Activated CD4-positive, CD25-positive, alpha-beta regulatory T cell treated with anti-CD3 and anti-CD28 coated beads, Interleukin-2, amount 50 U/mL, for 24 hours (primary cell): ENCODE measurements around the gene LTBP2.

Source experiments
- ATAC-seq, 2 donors: fragments of 150-1000 bp; cut with Tn5 transposase; one replicate each; pipeline ENCODE4 v1.10.0; 2021; ENCODE audit warnings: mild to moderate bottlenecking in 1 of 2, moderate library complexity in 1 of 2

LTBP2 gene

DNA sequence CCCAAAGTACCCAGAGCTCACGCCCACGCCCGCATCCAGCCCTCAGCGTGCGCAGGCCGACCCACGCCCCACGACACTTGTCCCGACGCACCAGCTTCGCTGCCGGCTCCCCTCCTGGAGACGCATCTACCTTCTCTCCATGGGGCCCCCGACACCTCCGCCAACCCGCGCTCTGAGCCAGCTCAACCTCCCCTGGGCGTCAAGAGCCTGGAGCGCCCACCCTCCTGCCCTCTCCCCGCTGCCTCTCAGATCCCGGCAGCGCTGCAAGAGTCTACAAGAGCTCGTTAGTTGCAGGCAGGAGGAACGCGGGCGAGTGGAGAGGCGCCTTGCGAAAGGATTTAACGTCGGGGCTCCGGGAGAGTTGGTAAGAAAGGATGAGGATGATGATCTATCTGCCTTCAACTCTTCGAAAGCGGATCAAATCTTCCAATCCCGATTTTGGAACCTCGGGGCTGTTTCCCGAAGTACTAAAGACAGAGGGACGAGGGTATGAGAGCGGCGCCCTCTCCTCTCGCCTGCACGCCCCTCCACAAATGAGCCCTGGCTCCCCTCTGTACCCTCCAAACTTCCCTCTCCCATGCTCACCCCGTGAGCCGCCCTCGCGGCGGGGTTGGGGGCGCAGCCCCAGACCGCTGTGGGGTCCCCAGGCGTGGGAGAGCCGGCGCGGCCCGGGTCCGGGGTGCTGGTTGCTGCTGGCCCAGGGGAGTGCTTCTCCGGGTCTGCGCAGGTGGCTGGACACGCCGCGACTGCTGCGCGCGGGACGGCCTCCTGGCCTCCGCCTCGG is 979 bp downstream of the LTBP2 start:
- no peak for ATAC-seq

DNA sequence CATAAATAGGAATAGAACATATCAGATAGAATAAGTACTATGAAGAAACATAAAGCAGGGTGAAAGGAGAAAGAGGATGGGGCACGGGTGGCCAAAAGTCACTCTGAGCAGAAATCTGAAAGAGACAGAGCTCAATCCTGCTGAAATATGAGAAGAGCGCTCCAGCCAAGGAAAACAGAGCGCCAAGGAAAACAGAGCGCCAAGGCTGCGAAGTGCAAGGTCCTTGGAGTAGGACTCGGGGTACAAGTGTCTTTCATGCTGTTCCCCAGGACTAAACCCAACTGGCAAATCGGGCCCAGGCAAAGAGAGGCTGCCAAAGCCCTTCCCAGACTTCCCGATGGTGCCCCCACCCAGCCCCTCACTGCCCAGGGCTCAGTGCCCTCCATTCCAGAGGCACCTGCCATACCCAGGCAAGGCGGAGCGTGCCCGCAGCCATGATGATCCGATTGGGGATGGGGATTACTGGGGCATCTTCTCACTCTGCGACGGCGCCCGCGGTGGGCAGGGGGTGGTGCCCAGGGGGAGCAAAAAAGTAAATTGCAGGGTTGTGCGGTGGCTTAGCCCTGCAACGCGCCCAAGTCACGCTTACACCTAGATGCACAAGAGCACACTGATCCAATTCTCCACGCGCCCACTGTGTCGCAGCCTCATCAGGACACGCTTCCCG is 1.7 kb downstream of the LTBP2 start:
- no peak for ATAC-seq

DNA sequence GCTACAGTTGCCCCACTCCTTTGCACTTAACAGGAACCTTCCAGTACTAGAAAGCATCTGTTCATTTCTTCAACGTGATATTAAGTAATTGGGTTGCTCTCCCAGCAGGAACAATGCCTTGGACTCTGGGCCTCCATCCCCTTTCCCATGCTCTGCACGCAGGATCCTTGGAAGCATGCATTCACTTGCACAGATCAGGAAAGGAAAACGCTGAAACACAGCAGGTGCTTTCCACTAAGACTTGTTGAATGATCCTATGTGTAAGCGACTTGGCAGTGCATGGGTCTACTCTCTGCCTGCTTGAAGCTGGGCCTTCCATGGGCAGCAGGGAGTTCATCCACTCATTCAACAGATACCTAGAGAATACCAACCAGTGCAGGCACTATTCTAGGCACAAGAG is 2.3 kb downstream of the LTBP2 start:
- ATAC-seq, result no peak

DNA sequence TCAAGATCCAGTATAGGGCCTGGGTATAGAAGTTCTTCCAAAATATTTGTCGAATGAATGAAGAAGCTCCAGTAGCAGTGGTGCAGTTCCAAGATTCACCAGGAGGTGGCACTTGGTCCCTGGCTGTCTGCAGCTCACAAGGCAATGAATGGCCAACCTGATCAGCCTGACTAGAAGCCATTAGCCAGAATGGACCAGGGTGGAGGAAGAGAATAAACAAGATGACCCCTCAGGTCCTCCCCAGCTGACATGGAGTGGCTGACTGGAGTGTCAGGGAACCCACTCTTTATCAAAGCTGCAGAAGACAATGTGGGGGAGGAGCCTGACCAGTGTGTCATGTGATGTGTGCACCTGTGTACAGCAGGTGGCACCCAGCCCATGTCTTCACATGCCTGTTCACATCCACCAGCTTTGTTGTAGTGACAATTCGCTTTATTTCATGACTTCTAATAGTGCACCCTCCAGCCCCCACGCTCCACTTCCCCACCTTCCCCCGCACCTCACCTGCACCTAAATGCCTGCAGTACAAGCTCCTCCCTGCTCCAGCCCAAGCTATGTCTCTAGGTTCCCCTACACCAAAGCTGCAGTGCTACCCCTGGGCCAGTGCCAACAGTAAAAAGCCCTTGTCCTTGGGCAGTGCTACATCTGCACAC is 3.0 kb downstream of the LTBP2 start:
- ATAC-seq, result peak; percentile 27 to 40

DNA sequence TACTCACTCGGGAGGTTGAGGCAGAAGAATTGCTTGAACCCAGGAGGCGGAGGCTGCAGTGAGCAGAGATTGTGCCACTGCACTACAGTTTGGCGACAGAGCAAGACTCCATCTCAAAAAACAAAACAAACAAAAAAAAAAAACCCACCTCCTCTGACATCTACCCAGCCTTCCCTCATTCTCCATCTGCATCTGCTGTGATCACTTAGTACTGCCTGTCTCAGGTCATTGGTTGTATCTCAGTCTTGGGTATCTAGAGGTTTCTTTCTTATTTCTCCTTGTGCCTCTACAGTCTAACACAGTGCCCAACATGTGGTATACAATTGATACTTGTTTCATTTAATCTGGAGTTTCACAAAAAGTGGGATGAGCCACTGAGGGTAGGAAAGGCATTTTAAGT is 5.3 kb downstream of the LTBP2 start:
- ATAC-seq, result no peak

DNA sequence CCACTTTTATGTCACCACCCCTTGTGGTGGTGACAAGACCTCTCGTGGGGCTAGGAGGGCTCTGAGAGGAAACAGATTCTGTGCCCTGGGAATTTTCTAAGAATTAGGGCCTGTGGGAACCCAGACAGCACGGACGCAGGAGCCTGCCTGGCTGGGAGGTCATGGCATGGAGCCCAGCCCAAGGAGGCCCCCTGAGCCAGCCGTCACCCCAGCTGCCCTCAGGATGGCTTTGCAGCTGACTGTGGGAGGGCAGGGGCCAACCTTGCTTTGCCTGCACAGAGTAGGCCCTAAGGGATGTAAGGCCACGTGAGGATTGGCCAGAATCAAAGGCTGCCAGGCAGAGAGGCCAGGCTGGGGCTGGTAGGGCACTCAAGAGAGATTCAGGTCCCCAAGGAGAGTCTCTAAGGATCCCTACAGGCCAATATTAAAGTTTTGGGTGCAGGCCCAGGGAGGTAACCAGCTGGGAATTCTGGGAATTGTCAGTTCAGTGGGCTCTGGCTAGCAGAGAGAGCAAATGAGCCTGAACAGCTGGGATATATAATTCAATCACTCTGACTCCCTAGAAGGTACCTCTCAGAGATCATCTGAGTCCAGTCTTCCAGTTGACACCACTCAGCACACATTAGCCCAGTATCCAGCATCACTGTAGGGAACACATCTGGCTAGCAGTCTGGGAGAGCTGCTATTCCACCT is 6.4 kb downstream of the LTBP2 start:
- no peak for ATAC-seq

DNA sequence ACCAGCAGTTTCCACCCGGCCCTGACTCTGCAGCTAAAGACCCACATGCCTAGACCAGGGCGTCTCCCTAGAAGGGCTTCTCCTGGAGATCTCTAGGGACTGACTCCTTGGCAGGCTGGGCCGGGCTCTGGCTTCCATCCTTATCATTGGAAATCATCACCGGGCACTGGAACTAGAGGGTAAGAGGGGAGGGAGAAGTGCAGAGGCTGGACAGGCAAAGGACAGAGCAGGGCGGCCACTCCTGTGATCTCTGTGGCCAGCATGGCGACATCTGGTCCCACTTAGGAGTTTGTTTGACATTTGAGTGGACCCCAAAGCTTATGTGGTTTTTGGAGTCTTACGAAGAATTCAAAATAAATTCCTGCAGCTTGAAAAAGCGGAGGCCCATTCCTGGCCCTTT is 7.1 kb downstream of the LTBP2 start:
- no peak for ATAC-seq

DNA sequence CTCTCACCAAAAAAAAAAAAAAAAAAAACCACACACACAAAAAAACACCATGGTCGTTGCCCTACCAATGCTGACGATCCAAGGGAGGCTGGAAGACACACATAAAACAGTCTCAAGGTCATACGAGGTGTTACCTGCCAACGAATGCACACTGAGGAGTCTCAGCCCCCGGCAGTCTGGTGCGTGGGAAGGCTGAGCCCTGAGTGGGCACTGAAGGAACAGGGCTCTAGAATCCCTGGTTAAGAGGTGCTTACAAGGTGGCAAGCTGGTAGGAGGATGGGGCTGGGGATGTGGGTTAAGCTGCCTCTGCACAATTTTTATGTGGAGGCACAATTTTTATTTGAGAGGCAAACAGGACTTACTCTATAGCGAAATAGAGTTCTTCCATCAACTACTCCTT is 7.9 kb downstream of the LTBP2 start:
- no peak for ATAC-seq

DNA sequence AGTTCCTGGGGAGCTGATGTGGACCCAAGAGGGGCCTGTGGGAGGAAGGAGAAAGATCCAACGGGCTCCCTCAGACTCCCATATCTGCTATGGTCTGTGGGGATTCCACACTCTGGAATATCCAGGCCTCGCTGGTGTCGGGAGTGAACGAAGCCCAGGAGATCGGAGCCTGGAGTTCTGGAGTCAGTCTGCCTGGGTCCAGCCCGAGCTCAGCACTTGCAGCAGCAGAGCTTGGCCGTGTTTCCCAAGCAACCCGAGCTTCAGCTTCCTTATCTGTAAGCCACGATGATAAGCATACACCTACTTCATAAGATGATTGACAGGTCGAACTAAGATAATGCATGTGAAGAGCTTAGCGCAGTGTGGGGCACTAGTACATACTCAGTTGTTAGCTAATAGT is 10.1 kb downstream of the LTBP2 start:
- no peak for ATAC-seq

DNA sequence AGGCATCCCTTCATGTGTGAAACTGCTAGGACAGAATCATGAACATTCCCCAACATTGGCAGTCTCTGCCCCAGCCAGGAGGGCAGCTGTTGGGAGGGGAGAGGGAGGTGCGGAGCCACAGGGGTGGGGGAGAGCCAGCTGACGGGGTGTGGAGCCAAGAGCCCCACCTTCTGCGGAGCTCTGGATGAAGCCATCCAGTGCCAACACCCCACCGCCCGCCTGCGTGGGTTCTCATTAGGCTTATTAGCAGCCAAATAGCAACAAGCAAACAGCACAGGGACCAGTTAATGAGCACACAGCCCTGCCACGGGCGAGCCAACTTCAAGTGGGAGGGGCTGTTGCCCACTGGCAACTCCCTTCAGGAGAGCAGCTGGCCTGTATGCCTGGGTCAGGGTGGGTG is 12.1 kb downstream of the LTBP2 start:
- ATAC-seq, result no peak

DNA sequence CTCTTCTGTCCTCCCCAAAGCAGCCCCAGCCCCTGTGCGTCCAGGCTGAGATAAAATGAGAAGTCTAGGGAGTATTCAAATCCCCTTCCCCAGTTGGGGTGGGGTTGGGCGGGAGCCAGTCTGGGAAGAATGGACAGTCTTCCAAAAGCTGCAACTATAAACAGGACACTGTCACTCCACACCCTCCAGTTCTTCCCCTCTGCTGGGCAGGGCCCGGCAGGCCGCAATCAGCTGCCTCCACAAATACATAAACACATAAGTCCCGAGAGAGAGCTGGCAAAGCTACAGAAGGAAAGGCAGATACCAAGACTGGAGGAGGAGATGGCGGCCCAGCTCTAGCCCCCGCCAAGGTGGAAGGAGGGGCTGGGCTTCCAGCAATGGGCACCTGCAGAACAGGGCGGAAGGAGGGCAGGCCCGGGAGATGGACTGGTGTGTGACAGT is 12.7 kb downstream of the LTBP2 start:
- no peak for ATAC-seq

DNA sequence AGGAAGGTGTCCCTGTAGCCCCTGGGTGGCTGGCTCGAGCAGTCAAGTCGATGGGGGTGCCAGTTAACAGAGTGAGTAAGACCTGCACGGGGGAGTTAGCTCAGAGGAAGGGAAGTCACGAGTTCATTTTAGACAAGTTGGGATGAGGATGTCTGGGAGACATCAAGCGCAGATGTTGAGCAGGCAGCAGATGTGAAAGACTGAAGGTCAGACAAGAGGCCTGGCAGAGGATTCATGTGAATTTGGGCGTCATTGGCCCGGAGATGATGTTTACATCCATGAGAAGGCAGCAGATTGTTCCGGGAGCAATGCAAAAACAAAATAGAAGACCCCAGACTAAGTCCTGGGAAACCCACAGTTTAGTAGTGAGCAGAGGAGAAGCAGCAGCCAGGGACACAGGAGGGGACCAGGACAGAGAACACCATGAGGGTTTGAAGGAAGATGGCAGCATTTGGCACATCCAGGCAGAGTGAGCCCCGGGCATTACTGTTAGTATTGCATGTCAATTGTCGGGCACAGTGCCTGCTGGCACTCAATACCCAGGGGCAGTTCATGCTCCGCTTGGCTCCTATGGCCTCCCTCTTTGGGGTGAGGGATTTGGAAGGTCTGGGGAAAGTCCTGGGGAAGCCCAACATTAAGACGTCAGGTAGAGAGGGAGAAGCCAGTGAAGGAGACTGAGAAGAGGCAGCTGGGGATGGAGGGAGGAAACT is 15.1 kb downstream of the LTBP2 start:
- no peak for ATAC-seq

DNA sequence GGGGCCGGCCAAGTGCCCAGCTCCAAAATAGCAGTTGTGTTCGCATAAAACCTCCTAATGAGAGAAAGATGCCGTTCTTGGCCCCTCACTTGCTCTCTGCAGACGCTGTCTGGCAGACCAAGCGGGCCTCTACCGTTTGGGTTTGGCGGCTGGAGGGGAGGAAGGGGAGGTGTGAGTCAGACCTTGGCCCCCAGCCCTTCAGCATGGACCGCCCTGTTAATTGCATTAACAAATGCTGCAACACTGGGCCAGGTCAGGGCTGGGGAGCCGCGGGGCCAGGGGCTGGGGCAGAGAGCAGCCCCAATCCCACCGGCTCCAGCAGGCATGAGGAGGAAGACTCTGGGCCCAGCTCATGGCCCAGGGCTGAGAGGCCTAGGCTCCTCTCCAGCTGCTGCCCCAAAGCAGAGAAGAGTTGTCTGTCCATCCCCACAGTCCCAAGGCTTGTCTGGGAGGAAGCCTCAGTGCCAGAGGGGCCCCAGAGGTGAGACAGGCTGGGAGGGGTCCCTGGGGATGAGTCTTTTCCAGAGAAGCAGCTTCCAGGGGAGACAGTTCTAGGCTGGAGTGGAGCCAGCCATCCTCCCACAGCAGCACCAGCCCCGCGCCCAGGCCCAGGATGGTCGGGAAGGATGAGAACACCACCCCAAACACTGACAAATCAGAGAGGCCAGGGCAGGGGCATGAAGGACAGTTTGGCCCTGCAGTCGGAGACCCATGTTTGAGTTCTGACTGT is 16.9 kb downstream of the LTBP2 start:
- ATAC-seq, result no peak

DNA sequence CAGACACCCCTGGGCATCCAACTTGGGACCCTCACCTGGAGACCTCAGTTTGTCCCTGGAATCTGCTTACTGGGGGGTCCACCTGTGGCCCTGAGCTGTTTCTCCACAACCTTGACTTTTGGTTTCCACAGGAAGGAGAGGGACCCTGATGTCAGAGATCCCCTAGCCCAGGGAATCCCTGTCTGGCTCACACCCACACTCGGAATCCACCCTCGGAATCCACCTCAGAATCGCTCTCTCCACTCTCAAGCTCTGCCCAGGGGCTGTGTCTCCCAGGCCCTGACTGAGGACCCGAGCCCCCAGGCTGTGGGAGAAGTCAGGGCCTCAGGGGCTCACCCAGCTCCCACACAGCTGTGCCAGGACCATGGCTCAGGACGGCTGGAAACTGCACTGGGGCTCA is 17.4 kb downstream of the LTBP2 start:
- peak in 1 of 2 donors; percentile 32 for ATAC-seq

DNA sequence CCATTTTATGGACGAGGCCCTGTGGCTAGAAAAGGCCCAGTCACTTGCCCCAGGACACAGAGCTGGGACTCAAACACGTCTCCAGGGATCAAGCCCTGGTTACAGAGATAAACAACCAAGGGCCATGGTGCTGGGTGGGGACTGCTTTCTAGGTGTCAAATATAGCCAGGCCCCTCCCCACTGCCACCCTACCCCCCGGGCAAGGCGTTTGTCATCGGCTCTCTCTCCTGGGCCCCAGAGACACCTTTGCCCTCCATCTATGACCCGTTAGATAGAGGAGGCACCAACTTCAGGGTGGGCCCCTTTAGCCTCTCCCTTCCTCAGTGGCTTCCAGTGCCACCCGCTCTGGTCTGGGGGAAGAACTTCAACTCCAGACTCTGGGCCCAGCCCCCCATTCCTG is 18.0 kb downstream of the LTBP2 start:
- no peak for ATAC-seq

DNA sequence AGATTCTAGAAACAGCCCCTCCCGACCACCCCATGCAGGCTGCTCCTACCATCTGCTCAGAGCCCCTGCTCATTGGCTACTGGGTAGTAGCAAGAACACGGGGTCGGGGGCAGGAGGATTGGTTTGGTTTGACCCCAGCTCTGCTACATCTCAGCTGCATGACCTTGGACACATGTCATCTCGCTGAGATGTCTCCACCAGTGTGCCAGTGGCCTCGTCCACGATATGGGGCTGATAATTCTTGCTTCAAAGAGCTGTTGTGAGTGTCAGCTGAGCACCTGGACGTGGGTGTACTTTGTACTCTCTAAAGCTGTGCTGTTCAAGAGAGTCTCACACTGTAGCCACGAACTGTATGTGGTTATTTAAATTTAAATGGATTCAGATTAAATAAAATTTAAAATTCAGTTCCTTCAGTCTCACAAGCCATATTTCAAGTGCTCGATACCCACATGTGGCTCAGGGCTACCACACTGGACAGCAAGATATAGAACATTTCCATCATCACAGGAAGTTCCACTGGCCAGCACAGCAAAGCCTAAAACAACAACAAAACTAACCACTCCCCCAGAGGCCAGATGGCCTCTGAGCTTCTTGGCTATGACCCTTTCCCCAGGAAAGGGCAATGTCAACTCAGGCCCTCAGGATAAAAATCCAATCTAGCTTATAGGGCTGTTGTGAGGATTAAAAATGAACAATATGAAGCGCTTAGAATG is 18.6 kb downstream of the LTBP2 start:
- ATAC-seq, result no peak

DNA sequence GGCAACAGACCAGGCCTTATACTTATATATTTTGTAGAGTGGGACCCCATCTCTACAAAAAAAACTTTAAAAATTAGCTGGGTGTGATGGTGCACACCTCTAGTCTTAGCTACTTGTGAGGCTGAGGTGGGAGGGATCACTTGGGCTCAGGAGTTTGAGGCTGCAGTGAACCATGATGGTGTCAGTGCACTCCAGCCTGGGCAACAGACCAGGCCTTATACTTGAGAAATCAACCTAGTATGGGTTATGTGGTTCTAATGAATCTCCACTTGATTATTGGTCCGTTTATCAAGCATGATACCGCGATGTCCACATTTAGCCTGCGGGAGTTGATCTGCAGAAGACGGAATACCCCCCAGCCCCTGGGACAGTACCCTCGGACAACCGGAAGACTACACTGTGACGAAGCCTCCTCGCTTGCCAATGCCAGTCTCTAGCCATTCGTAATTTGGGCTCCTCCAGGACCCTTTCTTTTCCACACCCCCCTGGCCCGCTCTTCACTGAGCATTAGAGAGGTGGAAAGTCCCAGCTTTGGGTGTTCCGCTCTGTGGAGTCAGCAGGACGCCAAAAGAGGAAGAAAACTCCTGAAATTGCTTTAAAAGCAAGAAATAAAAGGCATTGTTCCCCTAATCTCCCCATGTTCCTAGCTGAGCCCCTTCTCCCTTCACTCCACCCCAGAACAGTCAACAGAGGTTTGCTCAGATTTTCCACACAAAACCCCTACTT is 19.4 kb downstream of the LTBP2 start:
- ATAC-seq, result no peak

DNA sequence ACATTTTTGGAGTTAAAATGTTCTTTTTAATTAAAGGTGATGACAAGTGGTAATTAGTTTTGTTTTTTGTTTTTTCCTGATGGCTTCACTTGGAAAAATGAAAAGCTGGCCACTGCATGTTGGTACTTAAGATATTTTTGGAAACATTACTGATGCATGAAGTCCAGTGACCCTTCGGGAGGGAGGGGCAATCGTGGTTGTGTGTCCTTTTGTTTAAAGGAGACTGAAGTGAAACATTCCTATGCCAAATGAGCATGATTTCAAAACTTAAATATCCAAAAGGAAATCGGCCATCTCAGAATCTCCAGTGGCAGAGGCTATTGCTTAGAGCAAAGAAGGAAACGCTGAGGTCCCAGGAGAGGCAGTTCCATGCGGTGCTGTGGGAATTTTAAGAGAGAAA is 20.1 kb downstream of the LTBP2 start:
- no peak for ATAC-seq

DNA sequence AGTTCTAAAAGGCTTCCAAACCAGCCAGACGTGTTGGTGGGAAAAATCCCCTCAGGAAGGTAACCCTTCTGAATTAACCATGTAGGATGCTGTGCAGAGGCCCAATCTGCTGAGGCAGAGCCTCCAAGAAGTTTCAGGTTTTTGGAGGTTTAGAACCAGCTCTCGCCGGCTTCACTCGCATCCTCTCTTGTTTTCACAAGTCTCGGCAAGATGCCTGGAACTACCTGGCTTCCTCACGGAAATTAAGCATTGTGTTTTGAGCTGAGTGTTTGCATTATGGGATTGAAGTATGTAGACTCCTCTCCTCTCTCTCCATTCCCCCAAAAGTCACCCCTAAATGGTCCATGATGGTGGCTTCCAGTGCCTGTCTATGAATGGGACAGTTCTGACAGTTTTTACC is 20.6 kb downstream of the LTBP2 start:
- ATAC-seq, result no peak

DNA sequence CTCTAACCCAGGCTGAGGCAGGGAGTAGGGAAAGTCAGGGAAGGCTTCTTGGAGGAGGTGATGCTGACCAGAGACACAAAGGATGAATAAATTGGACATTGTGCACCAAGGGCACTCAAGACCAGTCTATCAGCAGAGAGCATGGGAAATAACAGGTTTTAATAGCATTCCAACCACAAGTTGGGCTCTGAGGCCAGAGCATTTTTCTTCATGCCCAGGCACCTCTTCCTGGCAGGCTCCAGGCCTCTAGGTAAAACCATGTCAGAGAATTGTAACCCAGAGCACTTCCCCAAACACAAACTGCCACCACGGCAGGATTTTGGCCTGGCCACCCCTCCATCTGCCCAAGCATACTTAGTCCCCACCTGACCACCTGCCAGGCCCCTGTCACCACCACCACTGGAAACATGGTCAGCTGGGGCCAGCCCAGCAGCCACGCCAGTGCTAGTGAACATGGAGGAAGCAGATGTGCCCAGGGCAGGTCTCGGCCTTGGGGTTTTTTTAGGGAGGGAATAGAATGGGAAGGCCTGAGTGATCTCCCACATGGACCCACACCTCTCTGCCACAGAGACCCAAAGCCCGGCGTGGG is 22.7 kb downstream of the LTBP2 start:
- no peak for ATAC-seq
